Stimulated activated naive CD8-positive, alpha-beta T cell treated with anti-CD3 and anti-CD28 coated beads, Interleukin-15, Interleukin-2, amounts not matched to agents 100 ng/mL and 50 ng/mL, for 24 hours (primary cell): ENCODE measurements around the gene RILPL2.
"Not testable (repeated sequence)": the region's sequence is repeated elsewhere in the genome, so short reads cannot be mapped to it uniquely, and the experiment has no call there.

ENCODE experiments used
- H3K27ac Mint-ChIP-seq: one replicate; pipeline ENCODE4 v1.8.0; 2021; ENCODE audit warnings: mild to moderate bottlenecking, mixed read lengths
- H3K27me3 Mint-ChIP-seq: one replicate; pipeline ENCODE4 v1.8.0; 2021; ENCODE audit warnings: mixed read lengths
- H3K36me3 Mint-ChIP-seq: one replicate; pipeline ENCODE4 v1.8.0; 2021; ENCODE audit warnings: low read depth, mixed read lengths
- H3K4me1 Mint-ChIP-seq: one replicate; pipeline ENCODE4 v1.8.0; 2021; ENCODE audit warnings: low read depth, mixed read lengths
- H3K4me3 Mint-ChIP-seq: one replicate; pipeline ENCODE4 v1.8.0; 2021; ENCODE audit warnings: mild to moderate bottlenecking, mixed read lengths
- H3K9me3 Mint-ChIP-seq: one replicate; pipeline ENCODE4 v1.8.0; 2021; ENCODE audit warnings: mixed read lengths

Gene RILPL2

GRCh38 chr12:123385536-123385935, 50.9 kb downstream of the RILPL2 start:
- not testable (repeated sequence) for H3K4me3 Mint-ChIP-seq, H3K27me3 Mint-ChIP-seq, H3K27ac Mint-ChIP-seq, H3K36me3 Mint-ChIP-seq, H3K9me3 Mint-ChIP-seq
- peaks cover 29% of the 10 kb centered on the region for H3K4me1 Mint-ChIP-seq

- Mint-ChIP-seq H3K9me3 (no peaks in the 10 kb centered on the region), H3K27ac (no peak overlapping the region)
These were observed 51.5 kb downstream of the RILPL2 start for GRCh38 chr12:123384994-123385376.

DNA sequence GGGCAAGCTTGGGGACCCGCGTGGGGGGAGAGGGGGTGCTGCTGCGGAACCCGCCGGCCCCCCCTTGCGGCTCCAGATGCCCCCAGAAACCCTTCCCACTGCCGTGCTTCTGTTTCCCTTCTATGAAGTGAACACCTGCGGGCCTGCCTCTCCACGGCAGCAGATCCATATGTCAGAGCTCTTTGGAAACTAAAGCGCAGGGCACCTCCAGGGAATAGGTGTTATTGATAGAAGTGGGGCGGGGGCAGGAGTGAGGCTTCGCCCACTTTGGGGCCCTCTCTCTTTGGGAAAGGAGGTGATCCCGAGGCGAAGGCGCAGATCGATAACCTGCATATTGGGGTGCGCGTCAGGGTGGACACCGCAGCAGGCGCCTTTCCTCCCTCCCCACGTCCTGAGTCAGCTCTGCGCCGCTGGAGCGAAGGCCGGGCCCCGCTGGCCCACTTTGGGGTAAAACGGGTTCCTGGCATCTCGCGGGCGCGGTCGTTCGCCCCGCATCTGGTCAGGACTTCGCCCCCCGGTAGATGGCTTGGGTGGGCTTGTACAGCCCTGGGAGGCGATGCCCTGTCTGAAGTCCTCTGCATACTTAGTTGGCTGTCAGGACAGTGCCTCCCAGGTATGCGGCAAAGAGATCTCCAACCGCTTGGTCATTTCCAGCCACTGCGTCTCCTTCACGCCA, 52.0 kb downstream of the RILPL2 start:
- Mint-ChIP-seq H3K27ac (no peak overlapping the region), H3K36me3 (no peaks in the 10 kb centered on the region), H3K4me1 (peaks cover 22% of the 10 kb centered on the region), H3K9me3 (no peaks in the 10 kb centered on the region), H3K4me3 (peak overlapping the region; percentile 90), H3K27me3 (no peaks in the 10 kb centered on the region)

More at GRCh38 chr12:123384994-123385376, 51.5 kb downstream of the RILPL2 start:
- peaks cover 24% of the 10 kb centered on the region for H3K4me1 Mint-ChIP-seq
- H3K27me3 Mint-ChIP-seq, result no peaks in the 10 kb centered on the region
- H3K4me3 Mint-ChIP-seq, result peak overlapping the region; percentile 90
- H3K36me3 Mint-ChIP-seq, result no peaks in the 10 kb centered on the region

DNA sequence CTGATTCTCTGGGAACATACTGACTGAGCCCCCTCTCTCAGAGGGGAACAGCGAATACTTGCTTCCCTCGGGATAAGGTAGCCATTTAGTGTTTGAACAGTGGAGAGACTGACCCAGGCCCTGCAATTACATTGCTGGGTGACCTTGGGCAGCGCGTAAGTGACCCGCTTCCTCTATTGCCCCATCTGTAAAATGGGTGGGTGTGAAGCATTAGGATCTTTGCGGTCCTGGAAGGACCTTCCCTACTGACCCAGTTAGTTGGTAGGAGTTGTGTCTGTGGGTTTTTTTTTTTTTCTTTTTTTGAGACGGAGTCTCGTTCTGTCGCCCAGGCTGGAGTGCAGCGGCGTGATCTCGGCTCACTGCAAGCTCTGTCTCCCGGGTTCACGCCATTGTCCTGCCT, 53.8 kb downstream of the RILPL2 start:
- H3K4me1 Mint-ChIP-seq, result peaks cover 14% of the 10 kb centered on the region
- peak overlapping the region; percentile 55 for H3K4me3 Mint-ChIP-seq
- no peaks in the 10 kb centered on the region for H3K36me3 Mint-ChIP-seq
- no peak overlapping the region for H3K27ac Mint-ChIP-seq
- no peaks in the 10 kb centered on the region for H3K27me3 Mint-ChIP-seq
- H3K9me3 Mint-ChIP-seq, result no peaks in the 10 kb centered on the region

DNA sequence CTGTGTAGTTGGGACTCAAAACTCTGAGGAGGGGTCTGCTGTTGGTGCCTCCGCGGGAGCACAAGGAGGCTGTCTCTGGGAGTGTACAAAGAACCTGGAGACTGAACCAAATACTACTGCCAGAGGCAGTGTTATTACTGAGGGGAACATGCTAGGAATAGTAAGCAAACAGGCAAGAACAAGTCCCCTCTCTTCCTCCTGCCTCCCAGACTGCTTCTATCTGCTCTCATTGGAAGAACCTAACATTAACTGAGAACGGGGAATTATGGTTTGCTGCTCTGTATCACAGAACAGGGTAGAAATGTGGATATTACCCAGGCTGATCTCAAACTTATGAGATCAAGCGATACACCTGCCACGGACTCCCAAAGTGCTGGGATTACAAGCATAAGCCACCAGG, 57.1 kb downstream of the RILPL2 start:
- Mint-ChIP-seq H3K27me3 (no peaks in the 10 kb centered on the region), H3K27ac (no peak overlapping the region), H3K9me3 (no peaks in the 10 kb centered on the region), H3K4me1 (peaks cover 3% of the 10 kb centered on the region), H3K36me3 (no peaks in the 10 kb centered on the region), H3K4me3 (no peak overlapping the region)

DNA sequence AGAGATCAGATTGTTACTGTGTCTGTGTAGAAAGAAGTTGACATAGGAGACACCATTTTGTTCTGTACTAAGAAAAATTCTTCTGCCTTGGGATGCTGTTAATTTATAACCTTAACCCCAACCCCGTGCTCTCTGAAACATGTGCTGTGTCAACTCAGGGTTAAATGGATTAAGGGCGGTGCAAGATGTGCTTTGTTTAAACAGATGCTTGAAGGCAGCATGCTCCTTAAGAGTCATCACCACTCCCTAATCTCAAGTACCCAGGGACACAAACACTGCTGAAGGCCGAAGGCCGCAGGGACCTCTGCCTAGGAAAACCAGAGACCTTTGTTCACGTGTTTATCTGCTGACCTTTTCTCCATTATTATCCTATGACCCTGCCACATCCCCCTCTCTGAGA, 64.1 kb downstream of the RILPL2 start:
- not testable (repeated sequence) for H3K27ac Mint-ChIP-seq, H3K36me3 Mint-ChIP-seq, H3K9me3 Mint-ChIP-seq, H3K4me3 Mint-ChIP-seq, H3K4me1 Mint-ChIP-seq, H3K27me3 Mint-ChIP-seq

DNA sequence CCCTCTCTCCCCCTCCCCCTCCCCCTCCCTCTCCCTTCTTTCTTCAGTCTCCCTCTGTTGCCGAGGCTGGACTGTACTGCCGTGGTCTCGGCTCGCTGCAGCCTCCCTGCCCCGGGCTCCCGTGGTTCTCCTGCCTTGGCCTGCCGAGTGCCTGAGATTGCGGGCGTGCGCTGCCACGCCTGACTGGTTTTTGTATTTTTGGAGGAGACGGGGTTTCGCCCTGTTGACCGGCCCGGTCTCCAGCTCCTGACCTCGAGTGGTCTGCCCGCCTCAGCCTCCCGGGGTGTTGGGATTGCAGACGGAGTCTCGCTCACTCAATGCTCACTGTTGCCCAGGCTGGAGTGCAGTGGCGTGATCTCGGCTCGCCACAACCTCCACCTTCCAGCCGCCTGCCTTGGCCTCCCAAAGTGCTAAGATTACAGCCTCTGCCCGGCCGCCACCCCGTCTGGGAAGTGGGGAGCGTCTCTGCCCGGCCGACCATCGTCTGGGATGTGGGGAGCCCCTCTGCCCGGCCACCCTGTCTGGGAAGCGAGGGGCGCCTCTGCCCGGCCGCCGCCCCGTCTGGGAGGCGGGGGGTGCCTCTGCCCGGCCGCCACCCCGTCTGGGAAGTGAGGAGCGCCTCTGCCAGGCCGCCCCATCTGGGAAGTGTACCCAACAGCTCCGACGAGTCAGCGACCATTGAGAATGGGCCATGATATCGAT, 64.7 kb downstream of the RILPL2 start:
- H3K4me1 Mint-ChIP-seq, H3K36me3 Mint-ChIP-seq, H3K27ac Mint-ChIP-seq, H3K9me3 Mint-ChIP-seq, H3K4me3 Mint-ChIP-seq, H3K27me3 Mint-ChIP-seq: not testable (repeated sequence)

GRCh38 chr12:123369229-123369628, 67.3 kb downstream of the RILPL2 start:
- H3K4me3 Mint-ChIP-seq, result no peak overlapping the region
- no peak overlapping the region for H3K27ac Mint-ChIP-seq
- no peaks in the 10 kb centered on the region for H3K36me3 Mint-ChIP-seq
- no peaks in the 10 kb centered on the region for H3K27me3 Mint-ChIP-seq
- H3K9me3 Mint-ChIP-seq, result no peaks in the 10 kb centered on the region
- peaks cover 4% of the 10 kb centered on the region for H3K4me1 Mint-ChIP-seq

- not testable (repeated sequence) for H3K9me3 Mint-ChIP-seq, H3K36me3 Mint-ChIP-seq, H3K27me3 Mint-ChIP-seq, H3K4me1 Mint-ChIP-seq, H3K4me3 Mint-ChIP-seq
- peak overlapping the region; percentile 33 for H3K27ac Mint-ChIP-seq
These were observed 68.1 kb downstream of the RILPL2 start for GRCh38 chr12:123368431-123368830.

- no peaks in the 10 kb centered on the region for H3K36me3 Mint-ChIP-seq
- peak overlapping the region; percentile 43 for H3K27ac Mint-ChIP-seq
- peaks cover 14% of the 10 kb centered on the region for H3K4me1 Mint-ChIP-seq
- H3K9me3 Mint-ChIP-seq, result no peaks in the 10 kb centered on the region
- no peaks in the 10 kb centered on the region for H3K27me3 Mint-ChIP-seq
- H3K4me3 Mint-ChIP-seq, result no peak overlapping the region
These were observed 69.0 kb downstream of the RILPL2 start for GRCh38 chr12:123367511-123367910.
